ENCODE data around the gene TSN.
"Not testable (repeated sequence)": the region's sequence is repeated elsewhere in the genome, so short reads cannot be mapped to it uniquely, and the experiment has no call there.

Gene TSN

GRCh38 chr2:121717529-121717928 is 37.9 kb upstream of the TSN start:
- no peaks in the 10 kb centered on the region for H3K36me3 ChIP-seq (ENCODE audit: insufficient read depth, low read length)
- DNase-seq (ENCODE audit: low read depth, low spot score) = no peak
- TF ChIP-seq FOXP2 (optimal IDR thresholded peaks at IDR 0.05; ENCODE audit: control extremely low read depth, extremely low read length, insufficient read depth) (no peak), EZH2 (IDR thresholded peaks at IDR 0.05) (no peak), POLR2AphosphoS5 (IDR thresholded peaks at IDR 0.05; ENCODE audit: borderline replicate concordance, low read depth, low read length) (no peak)
- H3K9me3 ChIP-seq (ENCODE audit: low read depth, low read length) = no peaks in the 10 kb centered on the region
- no peak overlapping the region for H3K9ac ChIP-seq (ENCODE audit: insufficient read length)
- no peak overlapping the region for H3K27ac ChIP-seq
- H3K4me3 ChIP-seq = no peak overlapping the region

GRCh38 chr2:121721926-121722325 is 33.5 kb upstream of the TSN start:
- H3K27ac ChIP-seq = no peak overlapping the region
- H3K9me3 ChIP-seq (ENCODE audit: low read depth, low read length) = no peaks in the 10 kb centered on the region
- H3K36me3 ChIP-seq (ENCODE audit: insufficient read depth, low read length) = peaks cover 4% of the 10 kb centered on the region
- H3K4me3 ChIP-seq = peak overlapping the region; percentile 45; the same call in 1 of the 2 replicates
- H3K9ac ChIP-seq (ENCODE audit: insufficient read length) = no peak overlapping the region
- TF ChIP-seq POLR2AphosphoS5 (IDR thresholded peaks at IDR 0.05; ENCODE audit: borderline replicate concordance, low read depth, low read length) = peak; percentile 28; the same call in 1 of the 2 replicates
- TF ChIP-seq FOXP2 (optimal IDR thresholded peaks at IDR 0.05; ENCODE audit: control extremely low read depth, extremely low read length, insufficient read depth) = no peak
- peak; percentile 96 for DNase-seq (ENCODE audit: low read depth, low spot score)

GRCh38 chr2:121722479-121722878 is 33.0 kb upstream of the TSN start:
- Histone ChIP-seq H3K36me3 (ENCODE audit: insufficient read depth, low read length) (peaks cover 9% of the 10 kb centered on the region), H3K9me3 (ENCODE audit: low read depth, low read length) (no peaks in the 10 kb centered on the region), H3K9ac (ENCODE audit: insufficient read length) (no peak overlapping the region), H3K27ac (peak overlapping the region; percentile 26; the same call in 1 of the 2 replicates), H3K4me3 (peak overlapping the region; percentile 45)
- TF ChIP-seq EZH2 (IDR thresholded peaks at IDR 0.05) = no peak
- TF ChIP-seq POLR2AphosphoS5 (IDR thresholded peaks at IDR 0.05; ENCODE audit: borderline replicate concordance, low read depth, low read length) = no peak
- TF ChIP-seq FOXP2 (optimal IDR thresholded peaks at IDR 0.05; ENCODE audit: control extremely low read depth, extremely low read length, insufficient read depth) = no peak
- no peak for DNase-seq (ENCODE audit: low read depth, low spot score)

- no peak overlapping the region for H3K4me3 ChIP-seq
- DNase-seq (ENCODE audit: low read depth, low spot score) = no peak
- H3K27ac ChIP-seq = no peak overlapping the region
- H3K9ac ChIP-seq (ENCODE audit: insufficient read length) = no peak overlapping the region
- TF ChIP-seq POLR2AphosphoS5 (IDR thresholded peaks at IDR 0.05; ENCODE audit: borderline replicate concordance, low read depth, low read length) (no peak), EZH2 (IDR thresholded peaks at IDR 0.05) (no peak), FOXP2 (optimal IDR thresholded peaks at IDR 0.05; ENCODE audit: control extremely low read depth, extremely low read length, insufficient read depth) (no peak)
- peaks cover 17% of the 10 kb centered on the region for H3K36me3 ChIP-seq (ENCODE audit: insufficient read depth, low read length)
- no peaks in the 10 kb centered on the region for H3K9me3 ChIP-seq (ENCODE audit: low read depth, low read length)
Observed at GRCh38 chr2:121723316-121723715, 32.1 kb upstream of the TSN start.

- Histone ChIP-seq H3K9me3 (ENCODE audit: low read depth, low read length) (no peaks in the 10 kb centered on the region), H3K27ac (no peak overlapping the region), H3K9ac (ENCODE audit: insufficient read length) (no peak overlapping the region), H3K4me3 (no peak overlapping the region), H3K36me3 (ENCODE audit: insufficient read depth, low read length) (peaks cover 57% of the 10 kb centered on the region)
- no peak for DNase-seq (ENCODE audit: low read depth, low spot score)
- TF ChIP-seq FOXP2 (optimal IDR thresholded peaks at IDR 0.05; ENCODE audit: control extremely low read depth, extremely low read length, insufficient read depth) (no peak), EZH2 (IDR thresholded peaks at IDR 0.05) (no peak), POLR2AphosphoS5 (IDR thresholded peaks at IDR 0.05; ENCODE audit: borderline replicate concordance, low read depth, low read length) (no peak)
Observed at GRCh38 chr2:121727332-121727731, 28.1 kb upstream of the TSN start.

- Histone ChIP-seq H3K36me3 (ENCODE audit: insufficient read depth, low read length) (peaks cover 62% of the 10 kb centered on the region), H3K9me3 (ENCODE audit: low read depth, low read length) (no peaks in the 10 kb centered on the region), H3K9ac (ENCODE audit: insufficient read length) (no peak overlapping the region), H3K4me3 (no peak overlapping the region), H3K27ac (no peak overlapping the region)
- DNase-seq (ENCODE audit: low read depth, low spot score) = no peak
- TF ChIP-seq FOXP2 (optimal IDR thresholded peaks at IDR 0.05; ENCODE audit: control extremely low read depth, extremely low read length, insufficient read depth) (no peak), POLR2AphosphoS5 (IDR thresholded peaks at IDR 0.05; ENCODE audit: borderline replicate concordance, low read depth, low read length) (no peak), EZH2 (IDR thresholded peaks at IDR 0.05) (no peak)
Observed at GRCh38 chr2:121727950-121728349, 27.5 kb upstream of the TSN start.

GRCh38 chr2:121731366-121731765 is 24.1 kb upstream of the TSN start:
- TF ChIP-seq FOXP2 (optimal IDR thresholded peaks at IDR 0.05; ENCODE audit: control extremely low read depth, extremely low read length, insufficient read depth) = no peak
- TF ChIP-seq POLR2AphosphoS5 (IDR thresholded peaks at IDR 0.05; ENCODE audit: borderline replicate concordance, low read depth, low read length) = no peak
- no peak for TF ChIP-seq EZH2 (IDR thresholded peaks at IDR 0.05)
- Histone ChIP-seq H3K36me3 (ENCODE audit: insufficient read depth, low read length) (peaks cover 82% of the 10 kb centered on the region), H3K27ac (no peak overlapping the region), H3K9me3 (ENCODE audit: low read depth, low read length) (no peaks in the 10 kb centered on the region), H3K4me3 (no peak overlapping the region), H3K9ac (ENCODE audit: insufficient read length) (no peak overlapping the region)
- no peak for DNase-seq (ENCODE audit: low read depth, low spot score)

- H3K36me3 ChIP-seq (ENCODE audit: insufficient read depth, low read length) = peaks cover 52% of the 10 kb centered on the region
- DNase-seq (ENCODE audit: low read depth, low spot score); H3K9ac ChIP-seq (ENCODE audit: insufficient read length); H3K4me3 ChIP-seq; H3K27ac ChIP-seq; H3K9me3 ChIP-seq (ENCODE audit: low read depth, low read length): not testable (repeated sequence)
Observed at GRCh38 chr2:121734544-121734943, 20.9 kb upstream of the TSN start.

- TF ChIP-seq POLR2AphosphoS5 (IDR thresholded peaks at IDR 0.05; ENCODE audit: borderline replicate concordance, low read depth, low read length) (no peak), EZH2 (IDR thresholded peaks at IDR 0.05) (no peak), FOXP2 (optimal IDR thresholded peaks at IDR 0.05; ENCODE audit: control extremely low read depth, extremely low read length, insufficient read depth) (no peak)
- no peak overlapping the region for H3K27ac ChIP-seq
Observed at GRCh38 chr2:121735518-121736074, 19.9 kb upstream of the TSN start.

More at GRCh38 chr2:121735518-121736074, 19.9 kb upstream of the TSN start:
- Histone ChIP-seq H3K4me3 (peak overlapping the region; percentile 79), H3K36me3 (ENCODE audit: insufficient read depth, low read length) (peaks cover 42% of the 10 kb centered on the region), H3K9ac (ENCODE audit: insufficient read length) (peak overlapping the region; percentile 92), H3K9me3 (ENCODE audit: low read depth, low read length) (no peaks in the 10 kb centered on the region)
- DNase-seq (ENCODE audit: low read depth, low spot score) = no peak

Measured in SK-N-MC (cell line).